NCI-H2196 treated with DMSO at 0.1 percent for 48 hours (cell line): Measurements from ENCODE around the gene LTBP4.

Experiments used
- DNase-seq: peaks from one replicate; lab custom pipeline; 2025; ENCODE audit not compliant: unreplicated experiment; lab: John Stamatoyannopoulos, UW

LTBP4 gene

GRCh38 chr19:40658031-40658430 is 56.9 kb downstream of the LTBP4 start:
- DNase-seq, result no peak

GRCh38 chr19:40659116-40659515 is 57.9 kb downstream of the LTBP4 start:
- DNase-seq, result no peak

GRCh38 chr19:40659566-40659965 is 58.4 kb downstream of the LTBP4 start:
- no peak for DNase-seq

- DNase-seq, result no peak
Observed at GRCh38 chr19:40661616-40662015, 60.4 kb downstream of the LTBP4 start.

- peak; percentile 55 for DNase-seq
Observed at GRCh38 chr19:40662925-40663694, 61.9 kb downstream of the LTBP4 start.

GRCh38 chr19:40663695-40664692 is 62.8 kb downstream of the LTBP4 start:
- DNase-seq, result no peak

- no peak for DNase-seq
Observed at GRCh38 chr19:40666803-40667438, 65.8 kb downstream of the LTBP4 start.

- no peak for DNase-seq
Observed at GRCh38 chr19:40667602-40668001, 66.4 kb downstream of the LTBP4 start.

GRCh38 chr19:40668991-40669614 is 67.9 kb downstream of the LTBP4 start:
- no peak for DNase-seq

- no peak for DNase-seq
Observed at GRCh38 chr19:40671404-40671803, 70.2 kb downstream of the LTBP4 start.

- DNase-seq, result no peak
Observed at GRCh38 chr19:40672038-40672437, 70.9 kb downstream of the LTBP4 start.

GRCh38 chr19:40672573-40673299 is 71.6 kb downstream of the LTBP4 start:
- no peak for DNase-seq

GRCh38 chr19:40673397-40673796 is 72.2 kb downstream of the LTBP4 start:
- no peak for DNase-seq

- peak; percentile 24 for DNase-seq
Observed at GRCh38 chr19:40674291-40674690, 73.1 kb downstream of the LTBP4 start.

- no peak for DNase-seq
Observed at GRCh38 chr19:40677156-40677555, 76.0 kb downstream of the LTBP4 start.
